Stomach (tissue), 9 donors: ENCODE results near the gene HELZ. TPM values are rescaled to one million over a fixed set of nuclear protein-coding genes. Genes with fewer than 3 reads are reported as not detected.

Source experiments
- DNase-seq, 2 donors: peaks; one replicate each; pipeline versions ENCODE4 v3.0.0 to v3.0.0-alpha.2; 2013 to 2019
- H3K27ac ChIP-seq, 5 donors: fragments of 200-600 bp in 4 of 5; sonication (generic) in 4 of 5; one replicate each; pipeline ENCODE4 v1.5.1; 2013 to 2019; ENCODE audit warnings: mild to moderate bottlenecking in 1 of 5, moderate library complexity in 1 of 5
- H3K27me3 ChIP-seq, 3 donors: fragments of 200-600 bp; sonication (generic); one replicate each; pipeline ENCODE4 v1.5.1; 2017 to 2019; ENCODE audit warnings: mixed run types in 1 of 3
- H3K36me3 ChIP-seq, 4 donors: fragments of 200-600 bp; sonication (generic); 1 replicate in 3 of 4; 2 replicates in 1 of 4; pipeline ENCODE4 v1.5.1; 2016 to 2019
- H3K4me1 ChIP-seq, 4 donors: fragments of 200-600 bp; sonication (generic); one replicate each; pipeline ENCODE4 v1.5.1; 2016 to 2019
- H3K4me3 ChIP-seq, 4 donors: fragments of 200-600 bp; sonication (generic) in 3 of 4; one replicate each; pipeline ENCODE4 v1.5.1; 2016 to 2019; ENCODE audit warnings: mild to moderate bottlenecking in 1 of 4
- H3K9me3 ChIP-seq, 4 donors: fragments of 200-600 bp; sonication (generic); one replicate each; pipeline ENCODE4 v1.5.1; 2016 to 2019
- EP300 ChIP-seq: sonication (generic); formaldehyde crosslinking; IDR thresholded peaks from one replicate; pipeline ENCODE4 v1.6.1; 2017; ENCODE audit warnings: antibody characterized with exemption
- POLR2A ChIP-seq, 4 donors: fragments of 450-650 bp; IDR thresholded peaks; one replicate each; pipeline ENCODE4 v1.6.1; 2016; ENCODE audit warnings: antibody characterized with exemption in 4 of 4, control low read depth in 2 of 4, mild to moderate bottlenecking in 1 of 4, moderate library complexity in 1 of 4
- POLR2AphosphoS5 ChIP-seq, 3 donors: sonication (generic); formaldehyde crosslinking; IDR thresholded peaks; one replicate each; pipeline ENCODE4 v1.6.1; 2016; ENCODE audit warnings: antibody characterized with exemption in 3 of 3
- WGBS, 5 donors: extraction: QIAGEN DNeasy Blood & Tissue Kit in 3 of 5; methylation state at CpG; one replicate each; pipeline versions ENCODE4 v1.1.5 to v1.1.7; 2013 to 2018; 5-methylcytosine and 5-hydroxymethylcytosine counted together
- intact Hi-C: fragments of 100-400 bp; cut with DNase I; formaldehyde crosslinking; loops from one replicate; pipeline ENCODE4 v1.15.1; 2023; ENCODE audit warnings: low total_unique reads
- polyA plus RNA-seq, 3 donors: library from polyadenylated mRNA; stranded (reverse); fragments of 200-250 nt; gene quantifications; one replicate each; pipeline ENCODE4 v1.2.3, GENCODE V29; 2013
- total RNA-seq, 5 donors: library from RNA; depleted of rRNA; stranded (reverse); fragments of >200 nt; gene quantifications; one replicate each; pipeline versions ENCODE4 v1.1.0 to v1.2.3, GENCODE V29; 2014 to 2016
- TF ChIP-seq, protein P1 (sequence below), 7 experiments: fragments of 450-650 bp in 4 of 7; fragments of 200-600 bp in 3 of 7; sonication (generic) in 3 of 7; IDR thresholded peaks; one replicate each; pipeline ENCODE4 v1.5.1; 2016 to 2019; ENCODE audit warnings: antibody characterized with exemption in 7 of 7, control low read depth in 2 of 7, mild to moderate bottlenecking in 1 of 7
- donor health status: healthy with polysubstance abuse.
- donor health status: Bipolar disorder and iron deficiency.
- donor health status: healthy.

Gene HELZ
- total and polyA plus RNA-seq, 8 donors = 2.1 to 218 (median 40.4) TPM

DNA sequence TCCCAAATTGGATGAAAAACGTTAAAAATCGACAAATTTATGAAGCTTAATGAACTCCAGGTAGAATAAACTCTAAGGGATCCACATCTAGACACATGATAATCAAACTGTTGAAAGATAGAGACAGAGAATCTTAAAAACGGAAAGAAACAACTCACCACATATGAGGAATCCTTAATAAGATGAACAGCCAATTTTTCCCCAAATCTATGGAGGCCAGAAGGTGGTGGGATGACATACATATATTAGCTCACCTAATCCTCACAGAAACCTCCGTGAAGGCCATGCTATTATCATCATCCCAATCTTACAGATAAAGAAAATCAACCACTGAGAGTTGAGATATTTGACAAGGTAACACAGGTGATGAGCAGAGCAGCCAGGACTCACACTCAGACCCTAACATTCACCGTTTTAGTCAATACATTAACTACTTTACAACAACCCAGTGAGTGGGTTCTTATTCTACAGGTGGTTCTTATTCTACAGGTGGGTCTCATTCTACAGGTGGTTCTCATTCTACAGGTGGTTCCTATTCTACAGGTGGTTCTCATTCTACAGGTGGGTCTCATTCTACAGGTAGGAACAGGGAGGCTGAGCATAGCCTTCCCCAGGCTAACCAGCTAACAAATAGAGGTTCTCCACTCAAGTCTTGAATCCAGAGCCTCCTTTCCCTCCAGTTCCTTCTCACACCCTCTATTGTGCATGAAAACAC lies 195.8 kb downstream of the HELZ start:
- intact Hi-C loops = no loop called here
- DNase-seq = no peak

DNA sequence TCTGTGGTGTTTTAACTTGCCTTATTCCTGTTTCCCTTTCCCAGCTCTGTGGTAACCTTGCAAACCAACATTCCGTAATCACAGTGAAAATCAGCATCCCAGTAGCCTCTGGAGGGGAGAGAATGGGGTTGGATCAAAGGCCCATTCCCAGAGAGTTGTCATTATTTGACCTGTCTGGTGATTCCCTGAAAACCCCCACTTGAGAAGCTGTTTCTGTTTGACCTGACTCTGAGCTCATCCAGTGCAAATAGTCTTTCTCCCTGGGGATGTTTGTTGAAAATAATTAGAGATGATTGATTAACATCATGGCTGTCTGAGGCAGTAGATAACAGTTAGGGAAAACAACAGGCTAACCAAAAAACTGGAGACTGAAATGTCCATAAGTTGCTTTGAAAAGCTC lies 197.6 kb downstream of the HELZ start:
- no peak overlapping the region for H3K4me3 ChIP-seq
- WGBS, 5 donors = 77 to 84% (median 78%) methylated on average over 1 of the region's 1 CpG
- H3K27me3 ChIP-seq = no peaks in the 10 kb centered on the region
- H3K4me1 ChIP-seq = no peaks in the 10 kb centered on the region
- no peak for DNase-seq
- no peak overlapping the region for H3K27ac ChIP-seq
- H3K9me3 ChIP-seq = peaks cover 0 to 29% (median 27%) of the 10 kb centered on the region in 4 donors
- no peaks in the 10 kb centered on the region for H3K36me3 ChIP-seq
- no peak for TF ChIP-seq POLR2A (IDR thresholded peaks at IDR 0.05)
- no peak for TF ChIP-seq POLR2AphosphoS5 (IDR thresholded peaks at IDR 0.05)
- TF ChIP-seq, protein P1, sequence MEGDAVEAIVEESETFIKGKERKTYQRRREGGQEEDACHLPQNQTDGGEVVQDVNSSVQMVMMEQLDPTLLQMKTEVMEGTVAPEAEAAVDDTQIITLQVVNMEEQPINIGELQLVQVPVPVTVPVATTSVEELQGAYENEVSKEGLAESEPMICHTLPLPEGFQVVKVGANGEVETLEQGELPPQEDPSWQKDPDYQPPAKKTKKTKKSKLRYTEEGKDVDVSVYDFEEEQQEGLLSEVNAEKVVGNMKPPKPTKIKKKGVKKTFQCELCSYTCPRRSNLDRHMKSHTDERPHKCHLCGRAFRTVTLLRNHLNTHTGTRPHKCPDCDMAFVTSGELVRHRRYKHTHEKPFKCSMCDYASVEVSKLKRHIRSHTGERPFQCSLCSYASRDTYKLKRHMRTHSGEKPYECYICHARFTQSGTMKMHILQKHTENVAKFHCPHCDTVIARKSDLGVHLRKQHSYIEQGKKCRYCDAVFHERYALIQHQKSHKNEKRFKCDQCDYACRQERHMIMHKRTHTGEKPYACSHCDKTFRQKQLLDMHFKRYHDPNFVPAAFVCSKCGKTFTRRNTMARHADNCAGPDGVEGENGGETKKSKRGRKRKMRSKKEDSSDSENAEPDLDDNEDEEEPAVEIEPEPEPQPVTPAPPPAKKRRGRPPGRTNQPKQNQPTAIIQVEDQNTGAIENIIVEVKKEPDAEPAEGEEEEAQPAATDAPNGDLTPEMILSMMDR (IDR thresholded peaks at IDR 0.05) = no peak
- no peak for TF ChIP-seq EP300
- intact Hi-C loops = no loop called here

More for the DNA sequence above, 195.8 kb downstream of the HELZ start:
- no peaks in the 10 kb centered on the region for H3K27me3 ChIP-seq
- H3K9me3 ChIP-seq = peaks cover 0 to 29% (median 27%) of the 10 kb centered on the region in 4 donors
- no peak overlapping the region for H3K4me3 ChIP-seq
- no peaks in the 10 kb centered on the region for H3K36me3 ChIP-seq
- 79 to 85% (median 83%) methylated on average over 5 of the region's 5 CpGs for WGBS, 5 donors
- H3K4me1 ChIP-seq = no peaks in the 10 kb centered on the region
- TF ChIP-seq EP300 (no peak), POLR2AphosphoS5 (IDR thresholded peaks at IDR 0.05) (no peak), POLR2A (IDR thresholded peaks at IDR 0.05) (no peak)
- TF ChIP-seq, protein P1 (IDR thresholded peaks at IDR 0.05) = no peak
- no peak overlapping the region for H3K27ac ChIP-seq

DNA sequence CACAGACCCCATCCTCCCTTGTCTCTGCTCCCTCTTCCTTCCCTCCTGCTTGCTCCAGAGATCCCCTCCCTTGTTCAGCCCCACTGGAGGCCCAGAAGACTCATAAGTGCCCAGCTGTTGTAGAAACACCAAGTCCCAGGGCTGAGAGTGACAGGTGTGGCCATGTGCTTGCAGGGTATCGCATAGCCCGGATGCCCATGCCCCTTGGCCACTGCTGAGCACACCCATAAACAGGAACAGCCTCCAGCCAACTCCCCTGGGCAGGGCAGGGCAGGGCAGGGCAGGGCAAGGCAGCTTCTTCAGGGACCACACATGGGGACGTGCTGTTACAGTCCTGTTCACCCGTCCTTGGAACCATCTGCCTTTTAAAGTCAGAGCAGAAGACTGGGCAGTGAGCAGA lies 198.6 kb downstream of the HELZ start:
- DNase-seq = no peak
- TF ChIP-seq POLR2A (IDR thresholded peaks at IDR 0.05) (no peak), EP300 (no peak), POLR2AphosphoS5 (IDR thresholded peaks at IDR 0.05) (no peak)
- TF ChIP-seq, protein P1 (IDR thresholded peaks at IDR 0.05) = no peak
- intact Hi-C loops = no loop called here
- Histone ChIP-seq H3K9me3 (peaks cover 0 to 29% (median 27%) of the 10 kb centered on the region in 4 donors), H3K36me3 (no peaks in the 10 kb centered on the region), H3K27ac (no peak overlapping the region), H3K4me3 (no peak overlapping the region), H3K4me1 (no peaks in the 10 kb centered on the region), H3K27me3 (no peaks in the 10 kb centered on the region)
- 45 to 70% (median 61%) methylated on average over 3 to 4 of the region's 4 CpGs for WGBS, 5 donors

DNA sequence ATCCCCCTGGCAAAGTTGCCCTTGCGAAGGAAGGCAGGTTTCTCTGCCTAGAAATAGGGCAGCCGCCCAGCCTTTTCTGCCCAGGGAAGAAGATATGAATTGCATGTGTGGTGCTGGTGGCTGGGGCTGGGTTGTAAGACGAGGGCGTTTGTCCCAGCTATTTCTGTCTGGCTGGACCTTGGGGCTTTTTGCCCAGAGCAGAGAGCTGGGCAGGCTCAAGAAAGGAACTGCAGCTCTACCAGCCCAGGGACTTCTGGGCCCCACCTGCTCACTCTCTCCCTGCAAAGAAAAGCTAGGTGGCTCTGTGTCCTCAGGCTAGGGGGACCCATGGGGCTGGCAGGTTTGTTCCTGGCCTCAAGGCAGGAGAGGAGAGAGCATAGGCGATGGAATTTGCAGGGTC lies 200.1 kb downstream of the HELZ start:
- intact Hi-C loops = no loop called here
- no peak for TF ChIP-seq POLR2AphosphoS5 (IDR thresholded peaks at IDR 0.05)
- TF ChIP-seq, protein P1 (IDR thresholded peaks at IDR 0.05) = no peak
- no peak for TF ChIP-seq EP300
- no peak for TF ChIP-seq POLR2A (IDR thresholded peaks at IDR 0.05)
- H3K27me3 ChIP-seq = no peaks in the 10 kb centered on the region
- H3K36me3 ChIP-seq = no peaks in the 10 kb centered on the region
- 76 to 95% (median 89%) methylated on average over 5 of the region's 5 CpGs for WGBS, 5 donors
- H3K27ac ChIP-seq = no peak overlapping the region
- H3K4me3 ChIP-seq = no peak overlapping the region
- no peaks in the 10 kb centered on the region for H3K4me1 ChIP-seq
- DNase-seq = no peak
- H3K9me3 ChIP-seq = peaks cover 0 to 27% (median 25%) of the 10 kb centered on the region in 4 donors
